HG03565 (cell line): ENCODE data around the gene KDSR.

Experiments
- ATAC-seq: cut with Tn5 transposase; IDR thresholded peaks from one replicate; pipeline ENCODE4 v1.9.1; 2021; ENCODE audit warnings: mild to moderate bottlenecking, moderate library complexity; ENCODE audit not compliant: unreplicated experiment

The KDSR gene, protein sequence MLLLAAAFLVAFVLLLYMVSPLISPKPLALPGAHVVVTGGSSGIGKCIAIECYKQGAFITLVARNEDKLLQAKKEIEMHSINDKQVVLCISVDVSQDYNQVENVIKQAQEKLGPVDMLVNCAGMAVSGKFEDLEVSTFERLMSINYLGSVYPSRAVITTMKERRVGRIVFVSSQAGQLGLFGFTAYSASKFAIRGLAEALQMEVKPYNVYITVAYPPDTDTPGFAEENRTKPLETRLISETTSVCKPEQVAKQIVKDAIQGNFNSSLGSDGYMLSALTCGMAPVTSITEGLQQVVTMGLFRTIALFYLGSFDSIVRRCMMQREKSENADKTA

DNA sequence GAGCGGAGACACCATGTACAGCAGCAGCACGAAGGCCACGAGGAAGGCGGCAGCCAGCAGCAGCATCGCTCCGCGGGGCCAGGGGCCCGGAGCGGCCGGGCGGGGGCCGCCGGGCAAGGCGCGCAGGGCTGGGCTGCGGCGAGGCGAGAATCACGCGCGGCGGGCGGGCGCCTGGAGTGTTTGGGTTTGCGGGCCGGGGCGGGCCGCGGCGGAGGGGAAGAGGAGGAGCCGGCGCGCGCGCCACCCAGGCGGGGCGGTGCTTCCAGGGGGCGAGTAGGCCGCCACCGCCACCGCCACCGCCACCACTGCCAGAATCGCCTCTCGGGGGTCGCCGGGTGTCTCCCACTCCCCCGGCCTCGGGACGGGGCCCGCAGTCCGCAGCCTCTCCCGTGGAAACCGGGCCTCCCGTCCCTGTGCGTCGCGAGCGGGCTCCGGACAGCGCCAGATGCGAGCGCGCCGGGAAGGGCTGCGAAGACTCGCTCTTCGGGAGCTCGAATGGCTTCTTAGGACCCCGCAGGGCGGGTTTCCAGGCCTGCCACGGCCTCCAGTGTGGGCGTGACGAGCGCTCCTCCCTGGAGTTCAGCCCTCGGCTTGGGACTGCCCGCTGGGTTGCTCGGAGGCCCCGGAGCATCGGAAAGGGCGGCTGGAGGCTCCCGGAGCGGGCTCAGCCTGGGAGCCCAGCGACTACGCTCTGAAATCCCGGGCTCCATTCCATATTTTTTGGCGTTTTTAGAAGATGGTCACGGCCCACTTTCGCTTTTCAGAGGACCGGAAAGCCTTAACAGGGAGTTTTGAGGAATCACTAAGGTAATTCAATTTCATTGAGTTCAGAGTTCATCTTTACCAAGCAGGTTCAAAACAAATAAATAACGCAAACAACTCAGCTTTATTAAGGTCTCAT lies at the start of gene KDSR:
KDSR (minus strand) TSS at position 154 of the 901 bp plus-strand sequence; CDS start at position 66, 88 bp downstream.
- ATAC-seq, result peak; percentile 79

DNA sequence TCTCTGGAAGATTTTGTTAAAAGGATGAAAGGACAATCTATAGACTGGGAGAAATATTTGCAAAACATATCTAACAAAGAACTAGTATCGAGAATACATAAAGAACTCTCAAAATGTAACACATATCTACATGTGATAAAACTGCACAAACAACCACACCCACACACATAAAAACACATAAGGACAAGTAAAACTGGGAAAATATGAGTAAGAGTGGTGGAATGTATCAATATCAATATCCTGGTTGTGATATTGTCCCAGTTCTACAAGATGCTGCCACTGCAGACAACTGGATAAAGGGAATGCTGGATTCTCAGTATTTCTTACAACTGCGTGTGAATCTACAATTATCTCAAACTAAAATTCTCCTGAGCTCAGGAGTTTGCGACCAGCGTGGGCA lies 45.9 kb upstream of the KDSR start:
- no peak for ATAC-seq

DNA sequence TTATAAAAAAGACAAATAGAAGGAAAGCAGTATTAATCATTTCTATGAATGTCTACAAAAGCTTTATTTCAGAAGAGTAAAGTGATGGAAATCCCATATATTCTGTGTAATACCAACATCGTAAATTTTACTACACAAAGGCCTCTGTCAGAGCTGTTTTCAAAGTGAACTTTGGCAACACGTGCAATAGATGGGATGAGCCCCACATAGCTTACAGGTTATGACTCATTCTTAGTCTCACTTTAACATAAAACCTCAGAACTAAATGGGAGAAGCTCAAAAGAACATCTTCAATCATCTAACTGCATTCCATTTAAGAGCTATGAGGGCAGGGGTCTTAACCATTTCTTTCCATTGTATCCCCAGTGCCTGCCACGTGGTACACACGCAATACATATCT lies 43.8 kb upstream of the KDSR start:
- ATAC-seq, result no peak

DNA sequence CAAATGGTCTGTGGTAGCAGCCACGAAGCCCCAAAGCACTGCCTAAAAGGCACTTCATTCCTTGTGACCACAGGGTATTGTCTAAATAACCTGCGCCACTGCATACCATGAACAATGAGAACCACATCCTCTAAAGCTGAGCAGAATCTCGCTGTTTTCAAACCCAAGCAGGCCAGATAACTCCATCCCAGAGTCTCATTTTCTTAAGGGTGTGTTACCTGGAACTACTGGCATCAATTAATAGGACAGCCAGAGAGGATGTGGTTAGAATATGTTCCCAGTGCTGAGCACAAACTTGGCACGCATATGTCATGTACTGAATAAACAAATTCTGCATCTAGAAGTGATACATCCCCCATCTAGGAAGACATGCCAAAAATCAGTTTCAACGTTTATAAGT lies 42.3 kb upstream of the KDSR start:
- ATAC-seq, result no peak

GRCh38 chr18:63407734-63408133 lies 40.7 kb upstream of the KDSR start:
- no peak for ATAC-seq

DNA sequence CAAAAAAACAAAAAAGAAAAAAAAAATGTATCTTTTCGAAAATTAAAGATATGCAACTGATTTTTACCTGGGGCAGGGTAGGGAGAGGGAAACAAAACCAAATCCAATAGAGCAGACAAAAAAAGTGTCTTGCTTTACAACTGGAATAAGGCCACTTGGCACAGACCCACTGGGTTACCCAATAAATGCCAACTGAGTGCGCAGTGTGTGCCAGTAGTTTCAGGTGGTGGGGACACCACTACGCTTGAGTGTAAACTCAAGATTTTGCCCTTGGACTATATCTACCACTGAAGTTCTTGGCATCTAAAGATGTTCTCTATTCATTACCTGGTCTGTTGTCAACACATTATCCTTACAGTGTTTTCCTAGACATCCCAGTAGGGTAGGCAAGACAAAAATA lies 39.0 kb upstream of the KDSR start:
- ATAC-seq, result no peak

GRCh38 chr18:63402246-63403162 lies 35.5 kb upstream of the KDSR start:
- ATAC-seq, result no peak

DNA sequence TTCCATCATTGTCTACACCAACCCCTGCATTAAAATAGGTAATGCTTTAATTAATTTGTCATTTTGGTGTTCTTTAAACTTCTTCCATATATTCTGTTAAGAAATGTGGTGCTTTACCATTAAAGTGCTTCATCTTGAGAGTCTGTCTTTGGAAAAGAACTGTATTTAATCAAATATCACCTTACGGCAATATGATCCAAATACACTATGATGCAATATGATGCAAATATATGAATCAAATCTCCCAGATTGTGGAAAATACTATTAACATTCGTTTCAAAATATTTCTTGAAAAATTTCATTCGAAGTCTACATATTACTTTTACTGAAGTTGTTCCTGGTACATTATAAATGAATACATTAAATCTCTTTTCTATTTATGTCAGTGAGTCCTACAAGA lies 32.3 kb upstream of the KDSR start:
- ATAC-seq, result no peak

- ATAC-seq, result no peak
Observed at GRCh38 chr18:63397349-63397748, 30.3 kb upstream of the KDSR start.

DNA sequence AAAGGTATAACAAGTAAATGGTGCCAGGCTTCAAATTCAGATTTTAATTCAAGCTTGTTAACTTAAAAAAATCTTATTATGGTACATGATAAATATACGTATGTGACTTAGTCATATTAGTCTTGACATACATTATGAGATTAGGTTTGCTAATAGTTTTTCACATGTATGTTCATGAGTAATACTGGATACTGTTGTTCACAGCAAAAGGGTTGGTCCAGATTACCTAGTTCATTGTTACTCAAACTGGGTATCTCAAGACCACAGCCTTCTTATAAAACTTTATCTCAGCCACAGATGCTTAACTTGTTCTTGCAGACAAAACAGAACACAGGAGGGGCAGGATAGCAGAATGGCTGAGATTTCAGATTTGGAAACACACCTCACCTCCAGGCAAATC lies 28.5 kb upstream of the KDSR start:
- no peak for ATAC-seq

DNA sequence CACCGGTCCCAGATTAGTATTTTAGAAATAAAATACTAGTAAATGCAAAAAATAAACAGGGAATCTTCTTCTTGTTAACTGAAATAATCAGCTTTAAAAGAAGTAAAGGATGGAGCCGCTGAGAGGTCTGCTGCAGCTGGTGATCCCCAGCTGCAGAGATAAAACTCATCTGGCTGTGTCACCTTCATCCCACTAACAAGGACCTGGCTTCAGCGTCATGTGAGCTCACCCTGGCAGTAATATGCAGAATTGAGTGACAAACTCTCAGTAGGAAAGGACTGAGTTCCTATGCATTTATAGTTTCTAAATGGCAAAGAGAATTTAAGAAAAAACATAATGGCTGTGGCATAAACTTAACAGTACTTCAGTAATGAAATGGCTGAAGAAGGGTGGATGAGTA lies 27.9 kb upstream of the KDSR start:
- no peak for ATAC-seq

DNA sequence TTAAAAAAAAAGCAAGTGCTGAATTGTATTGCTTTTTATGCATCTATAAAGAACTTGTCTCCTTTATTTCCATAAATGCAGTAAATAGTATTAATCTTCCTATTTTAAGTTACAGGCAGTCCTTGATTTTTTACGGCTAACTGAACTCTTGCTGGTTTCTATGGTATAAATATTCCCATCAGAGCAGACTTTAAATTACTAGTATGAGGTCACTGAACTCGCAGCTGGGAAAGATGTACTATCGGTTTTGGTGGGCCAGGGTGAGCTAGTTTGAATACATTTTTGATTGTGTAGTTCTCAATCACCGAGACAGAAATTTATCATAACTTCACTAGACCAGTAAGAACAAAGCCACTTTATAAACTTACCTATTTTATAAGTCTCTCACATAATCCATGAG lies 20.9 kb upstream of the KDSR start:
- ATAC-seq, result no peak

DNA sequence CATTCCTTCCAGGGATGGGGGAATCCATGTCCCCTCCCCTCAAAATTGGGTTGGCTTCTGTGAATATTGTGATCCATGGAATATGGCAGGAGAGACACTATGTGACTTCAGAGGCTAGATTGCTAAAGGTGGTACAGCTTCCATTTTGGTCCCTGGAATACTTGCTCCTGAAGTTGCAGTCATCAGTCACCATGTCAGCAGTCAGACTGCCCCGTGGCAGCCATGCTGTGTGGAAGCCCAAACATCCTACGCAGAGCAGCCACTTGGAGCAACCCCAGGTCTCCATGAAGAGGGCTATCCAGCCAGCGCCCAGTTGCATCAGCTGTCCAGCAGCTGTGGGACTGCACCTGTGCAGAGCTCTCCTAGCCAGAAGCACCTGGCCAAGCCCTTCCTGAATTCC lies 15.8 kb upstream of the KDSR start:
- ATAC-seq, result no peak

- no peak for ATAC-seq
Observed at GRCh38 chr18:63379639-63379962, 12.6 kb upstream of the KDSR start.

DNA sequence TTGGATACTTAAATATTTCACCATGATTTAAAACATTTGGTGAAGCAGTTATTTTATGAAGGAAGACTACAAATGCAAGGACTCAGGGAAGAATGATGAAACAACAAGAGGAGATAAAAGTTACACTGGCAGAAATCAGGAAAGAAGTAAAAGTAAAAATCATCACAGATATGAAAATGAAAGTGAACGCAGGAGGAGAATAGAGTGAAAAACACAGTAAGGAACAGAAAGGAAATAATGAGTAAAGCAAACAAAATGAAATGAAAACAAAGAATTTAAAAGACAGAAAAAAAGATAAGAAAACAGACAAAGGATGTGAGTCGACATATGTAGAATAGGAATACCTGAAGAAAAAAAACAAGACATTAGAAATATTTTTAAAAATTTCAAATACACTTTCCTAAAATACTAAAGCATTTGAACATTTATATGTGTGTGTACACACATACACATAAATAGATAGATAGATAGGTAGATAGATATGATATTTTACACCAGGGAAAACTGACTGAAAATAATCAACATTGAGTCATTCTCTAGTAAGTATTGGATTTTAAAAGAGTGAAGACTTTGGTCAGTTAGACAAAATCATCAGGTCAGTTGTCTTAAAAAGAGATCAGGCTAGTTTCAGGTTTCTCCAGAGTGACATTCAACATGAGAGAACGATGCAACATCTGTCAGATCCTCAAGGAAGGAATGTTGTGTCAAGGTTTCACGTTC lies 12.1 kb upstream of the KDSR start:
- no peak for ATAC-seq

GRCh38 chr18:63377275-63377980 lies 10.4 kb upstream of the KDSR start:
- no peak for ATAC-seq

- no peak for ATAC-seq
Observed at GRCh38 chr18:63376538-63376937, 9.5 kb upstream of the KDSR start.

GRCh38 chr18:63374540-63374939 lies 7.5 kb upstream of the KDSR start:
- no peak for ATAC-seq

- ATAC-seq, result no peak
Observed at GRCh38 chr18:63373161-63373560, 6.2 kb upstream of the KDSR start.

DNA sequence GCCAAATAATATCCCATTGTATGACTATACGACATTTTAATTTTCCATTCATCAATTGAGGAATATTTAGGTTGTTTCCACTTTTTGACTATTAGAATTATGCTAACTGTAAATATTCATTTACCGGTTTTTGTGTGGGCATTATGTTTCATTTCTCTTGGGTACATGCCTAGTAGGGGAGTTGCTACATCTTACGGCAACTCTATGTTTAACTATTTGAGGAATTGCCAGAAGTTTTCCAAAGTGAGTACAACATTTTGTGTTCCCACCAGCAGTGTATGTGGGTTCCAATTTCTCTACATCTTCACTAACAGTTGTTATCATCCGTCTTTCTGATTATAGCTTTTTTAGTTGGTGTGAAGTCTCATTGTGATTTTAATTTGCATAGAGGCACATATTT lies 1.6 kb upstream of the KDSR start:
- ATAC-seq, result no peak
